GM18526 (cell line): Measurements from ENCODE around the gene PTMA.

Source experiments
- POLR2A ChIP-seq: IDR thresholded peaks from 3 replicates; pipeline ENCODE4 v1.6.1; 2011; ENCODE audit not compliant: insufficient read length; ENCODE audit errors: extremely low read depth

Gene PTMA

DNA sequence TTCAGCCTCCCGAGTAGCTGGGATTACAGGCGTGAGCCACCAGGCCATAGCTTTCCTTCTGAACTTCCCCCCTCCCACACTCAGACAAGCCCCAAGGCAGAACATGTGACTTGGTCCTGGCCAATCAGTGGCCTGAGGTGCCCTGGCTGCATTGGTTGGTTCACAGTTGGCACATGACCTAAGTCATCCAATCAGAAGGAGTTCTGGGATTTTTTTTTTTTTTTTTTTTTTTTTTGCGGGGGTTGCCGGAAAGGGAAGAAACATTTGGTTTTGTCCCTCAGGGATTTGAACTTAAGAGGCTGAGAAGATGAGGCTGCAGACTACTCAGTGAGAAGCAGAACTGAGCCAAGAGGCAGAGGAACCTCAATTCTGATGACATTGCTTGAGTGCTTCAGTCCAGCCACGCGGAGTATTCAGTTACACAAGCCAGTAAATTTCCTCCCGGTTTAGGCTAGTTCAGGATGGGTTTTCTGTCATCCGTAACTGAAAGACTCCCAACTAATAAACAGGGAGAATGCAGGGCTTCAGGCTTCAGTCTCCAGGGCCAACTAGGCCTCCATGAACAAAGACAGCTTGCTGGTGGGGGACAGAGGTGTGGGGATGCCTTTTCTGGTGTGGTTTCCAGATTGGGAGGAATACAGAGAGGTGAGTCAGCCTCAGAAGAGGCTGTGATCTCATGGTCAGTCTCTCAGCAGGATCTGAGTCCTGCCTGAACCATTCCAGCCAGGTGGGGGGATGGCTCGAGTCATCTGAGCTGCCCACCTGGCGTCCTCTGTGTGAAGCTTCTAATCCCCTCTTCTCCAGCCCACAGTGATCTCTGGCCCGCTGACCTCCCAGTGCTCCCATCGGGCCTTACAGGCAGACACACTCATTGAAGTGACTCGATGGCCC lies 9.2 kb downstream of the PTMA start:
- TF ChIP-seq POLR2A = no peak

- no peak for TF ChIP-seq POLR2A
These were observed 10.5 kb downstream of the PTMA start for GRCh38 chr2:231718799-231719198.

GRCh38 chr2:231720292-231720986 lies 12.1 kb downstream of the PTMA start:
- TF ChIP-seq POLR2A = no peak

GRCh38 chr2:231720987-231721966 lies 13.0 kb downstream of the PTMA start:
- TF ChIP-seq POLR2A = no peak

- no peak for TF ChIP-seq POLR2A
These were observed 14.5 kb downstream of the PTMA start for GRCh38 chr2:231722721-231723307.

DNA sequence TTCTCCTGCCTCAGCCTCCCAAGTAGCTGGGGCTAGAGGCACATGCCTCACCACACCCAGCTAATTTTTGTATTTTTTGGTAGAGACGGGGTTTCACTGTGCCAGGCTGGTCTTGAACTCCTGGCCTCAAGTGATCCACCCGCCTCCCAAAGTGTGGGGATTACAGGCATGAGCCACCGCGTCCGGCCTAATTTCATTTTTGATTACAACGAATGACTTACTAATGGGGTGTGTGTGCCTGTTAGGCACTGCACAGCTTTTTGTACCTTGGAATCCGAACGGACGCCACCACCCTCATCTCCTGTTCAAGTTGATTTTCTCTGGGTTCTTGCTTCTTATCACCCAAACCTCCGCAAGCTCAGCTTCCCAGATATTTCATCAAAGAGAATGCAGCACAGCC lies 17.2 kb downstream of the PTMA start:
- no peak for TF ChIP-seq POLR2A

DNA sequence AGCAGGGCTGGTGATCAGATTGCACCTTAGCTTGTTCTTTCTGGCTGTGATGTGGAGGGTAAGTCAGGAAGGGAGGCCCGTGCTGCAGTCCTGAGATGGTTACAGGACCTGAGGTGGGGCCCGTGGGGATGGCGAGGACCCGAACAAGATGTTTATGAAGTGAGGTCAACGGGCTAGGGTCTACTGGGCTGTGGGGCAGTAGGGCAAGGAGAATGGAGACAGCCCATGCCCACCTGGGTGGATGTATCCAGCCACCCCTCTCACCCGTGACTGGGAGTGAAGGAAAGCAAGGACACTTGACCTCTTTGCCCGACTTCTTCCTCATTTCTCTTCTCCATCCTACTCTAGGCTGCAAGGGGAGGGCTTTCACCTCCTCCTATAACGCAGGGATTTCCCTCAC lies 18.0 kb downstream of the PTMA start:
- no peak for TF ChIP-seq POLR2A

GRCh38 chr2:231727621-231728020 lies 19.3 kb downstream of the PTMA start:
- TF ChIP-seq POLR2A = no peak

DNA sequence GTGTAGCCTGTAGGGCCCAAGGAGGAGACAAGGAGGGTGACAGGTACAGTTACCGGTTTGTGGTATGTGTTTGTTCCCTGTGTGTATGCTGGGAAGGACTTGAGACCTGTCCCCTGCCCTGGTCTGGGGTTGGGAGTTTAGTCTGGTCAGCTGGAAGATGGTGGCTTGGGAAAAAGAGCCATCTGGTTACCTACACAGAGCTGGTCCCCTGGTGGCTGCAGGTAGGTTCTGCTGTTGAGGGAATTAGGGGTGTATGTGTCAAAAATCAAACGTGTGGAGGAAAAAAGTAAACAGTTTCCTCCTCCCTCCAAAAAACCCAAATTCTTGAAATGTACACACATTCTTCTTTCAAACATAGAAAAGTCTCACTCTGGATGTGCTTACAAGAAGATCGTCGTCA lies 24.3 kb downstream of the PTMA start:
- no peak for TF ChIP-seq POLR2A

- no peak for TF ChIP-seq POLR2A
These were observed 29.4 kb downstream of the PTMA start for GRCh38 chr2:231737761-231738160.

- TF ChIP-seq POLR2A = no peak
These were observed 35.2 kb downstream of the PTMA start for GRCh38 chr2:231743376-231744116.

- TF ChIP-seq POLR2A = no peak
These were observed 37.1 kb downstream of the PTMA start for GRCh38 chr2:231745303-231746038.

- TF ChIP-seq POLR2A = no peak
These were observed 42.9 kb downstream of the PTMA start for GRCh38 chr2:231751042-231751815.
